CD4-positive, alpha-beta T cell treated with Interleukin-12 subunit alpha and Interleukin-12 subunit beta, for 1 hour (primary cell): ENCODE results near the gene CAPN3.

Source experiments
- DNase-seq: peaks from one replicate; pipeline ENCODE4 v3.0.0-alpha.2; 2020

Gene CAPN3

DNA sequence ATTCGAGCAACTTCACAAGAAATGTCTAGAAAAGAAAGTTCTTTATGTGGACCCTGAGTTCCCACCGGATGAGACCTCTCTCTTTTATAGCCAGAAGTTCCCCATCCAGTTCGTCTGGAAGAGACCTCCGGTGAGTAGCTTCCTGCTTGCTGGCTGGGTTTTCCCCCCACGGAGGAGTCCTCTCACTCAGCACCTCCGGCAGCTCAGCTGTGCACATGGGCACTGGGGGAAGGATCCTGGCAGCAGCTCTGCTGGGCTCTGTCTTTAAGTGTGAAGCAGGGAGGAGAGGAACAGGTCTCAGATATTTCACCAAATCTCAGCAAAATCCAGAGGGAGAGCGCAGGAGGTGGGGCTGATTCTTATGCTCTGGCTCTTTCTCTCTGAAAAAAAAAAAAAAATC is 684 bp downstream of the CAPN3 start:
- DNase-seq = no peak

DNA sequence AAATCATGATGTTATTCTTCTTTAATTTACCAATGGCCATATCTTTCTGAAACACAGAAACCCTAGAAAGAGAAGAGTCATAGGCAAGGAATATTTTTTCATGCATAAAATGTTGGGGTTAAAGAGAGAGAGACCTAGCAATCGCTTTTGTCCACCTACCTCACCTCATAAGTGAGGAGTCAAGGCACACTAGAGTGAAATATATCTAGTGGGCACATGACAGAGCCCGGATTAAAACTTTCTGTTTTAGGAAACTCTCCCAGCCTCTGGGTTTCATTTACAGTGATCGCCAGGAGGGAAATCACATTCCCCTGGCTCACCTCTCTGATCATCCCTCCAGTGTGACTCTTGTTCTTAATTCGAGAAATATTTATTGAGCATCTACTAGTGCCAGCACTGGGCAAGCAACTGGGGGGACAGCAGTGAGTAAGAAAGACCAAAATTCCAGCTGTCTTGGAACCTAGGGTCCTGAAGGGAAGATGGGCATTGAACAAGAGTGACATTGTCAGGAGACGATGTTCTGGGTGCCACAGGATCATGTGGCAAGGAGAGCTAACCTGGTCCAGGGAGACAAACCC is 1.3 kb downstream of the CAPN3 start:
- DNase-seq = no peak

DNA sequence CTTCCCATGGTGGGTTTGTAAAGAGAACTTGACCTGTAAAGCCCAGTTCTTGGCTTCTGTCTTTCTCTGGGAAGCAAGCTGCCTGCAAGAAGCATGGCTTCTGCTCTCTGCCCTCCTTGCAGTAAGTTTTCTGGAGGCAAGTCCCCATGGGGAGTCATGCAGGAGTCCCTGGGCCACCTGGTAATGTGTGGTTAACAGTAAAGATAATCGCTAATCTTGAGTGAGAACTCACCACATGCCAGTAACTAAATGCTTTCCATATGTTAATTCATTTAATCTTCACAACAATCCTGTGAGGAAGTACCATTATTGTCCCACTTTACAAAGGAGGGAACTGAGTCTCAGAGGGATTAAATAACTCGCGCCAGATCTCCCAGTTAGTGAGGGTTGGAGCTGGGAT is 4.2 kb downstream of the CAPN3 start:
- no peak for DNase-seq

DNA sequence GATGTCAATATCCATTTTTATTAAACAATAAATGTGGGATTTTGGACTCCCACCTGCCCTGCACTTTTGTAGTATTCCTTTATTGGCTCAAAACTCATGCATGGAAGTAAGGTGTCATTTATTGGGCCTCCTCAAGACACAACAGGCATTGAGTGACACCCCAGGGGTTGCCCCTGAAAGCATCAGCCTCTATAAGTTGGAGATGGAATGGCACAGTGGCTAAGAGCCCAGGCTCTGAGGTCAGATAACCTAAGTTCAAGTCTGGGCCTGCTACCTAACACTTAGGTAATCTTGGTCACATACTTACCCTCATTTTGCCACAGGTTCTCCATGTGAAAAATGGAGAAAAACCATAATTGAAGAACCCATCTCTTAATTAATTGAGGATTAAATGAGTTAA is 4.6 kb downstream of the CAPN3 start:
- DNase-seq = no peak

DNA sequence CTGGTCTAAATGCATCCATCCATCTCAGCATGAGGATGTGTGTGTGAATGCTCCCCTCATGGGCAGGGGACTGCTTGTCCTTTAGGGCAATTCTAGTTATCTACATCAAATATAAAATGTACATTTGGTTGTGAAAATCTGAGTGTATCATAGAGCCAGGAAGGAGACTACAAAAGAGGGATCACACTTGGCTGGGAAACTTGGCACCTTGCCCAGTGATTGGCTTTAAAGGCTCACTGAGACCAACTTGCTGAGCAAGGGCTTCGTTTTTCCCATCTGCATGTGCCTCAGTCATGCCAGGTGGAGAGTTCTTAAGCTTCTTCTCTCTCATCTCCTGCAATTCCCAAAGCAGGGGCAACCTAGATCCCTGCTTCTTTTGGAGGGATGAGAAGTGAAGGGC is 5.2 kb downstream of the CAPN3 start:
- DNase-seq = no peak

DNA sequence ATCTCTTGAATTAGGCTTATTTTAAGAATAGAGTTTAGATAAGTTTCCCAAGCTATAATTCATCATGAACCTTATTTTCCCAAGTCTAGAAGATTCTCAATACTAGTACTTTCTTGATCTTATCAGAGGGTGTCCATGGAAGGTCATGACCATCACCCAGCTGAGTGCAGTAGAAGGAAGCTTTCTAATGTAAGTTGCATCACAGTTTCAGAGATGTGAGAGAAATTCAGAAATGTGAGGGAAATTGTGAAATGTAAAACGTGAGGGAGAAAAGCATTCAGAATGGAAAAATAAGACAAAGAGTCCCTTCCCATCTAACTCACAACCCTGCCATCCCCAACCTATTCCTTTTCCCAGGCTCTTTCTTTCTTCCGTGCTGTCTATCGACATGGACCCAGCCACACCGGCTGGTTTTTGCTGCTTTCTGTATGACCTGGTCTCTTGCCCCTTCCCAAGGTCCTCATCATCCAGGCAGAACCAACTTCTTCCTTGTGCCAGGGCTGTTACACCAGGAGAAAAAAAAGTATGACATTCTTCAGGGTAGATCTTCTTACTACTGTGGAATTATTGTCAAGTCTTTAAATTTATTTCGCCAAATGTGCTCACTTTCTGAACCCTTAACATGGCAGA is 6.7 kb downstream of the CAPN3 start:
- no peak for DNase-seq

DNA sequence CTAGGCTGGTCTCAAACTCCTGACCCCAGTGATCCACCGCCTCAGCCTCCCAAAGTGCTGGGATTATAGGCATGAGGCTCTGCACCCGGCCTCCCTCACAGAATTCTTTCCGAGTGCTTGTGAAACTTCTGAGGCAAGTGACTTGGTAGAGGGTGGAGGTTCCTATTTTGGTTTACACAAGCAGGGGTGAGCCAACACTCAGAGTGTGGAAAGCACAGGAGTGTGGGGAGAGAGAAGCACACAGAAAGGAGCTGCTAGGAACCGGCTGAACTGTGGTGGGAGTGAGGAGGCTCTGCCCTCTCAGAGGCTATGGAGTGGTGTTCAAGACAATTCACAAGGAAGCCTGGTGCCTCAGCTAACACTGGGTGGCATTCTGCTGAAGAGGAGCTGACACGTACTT is 7.7 kb downstream of the CAPN3 start:
- peak; percentile 2 for DNase-seq

DNA sequence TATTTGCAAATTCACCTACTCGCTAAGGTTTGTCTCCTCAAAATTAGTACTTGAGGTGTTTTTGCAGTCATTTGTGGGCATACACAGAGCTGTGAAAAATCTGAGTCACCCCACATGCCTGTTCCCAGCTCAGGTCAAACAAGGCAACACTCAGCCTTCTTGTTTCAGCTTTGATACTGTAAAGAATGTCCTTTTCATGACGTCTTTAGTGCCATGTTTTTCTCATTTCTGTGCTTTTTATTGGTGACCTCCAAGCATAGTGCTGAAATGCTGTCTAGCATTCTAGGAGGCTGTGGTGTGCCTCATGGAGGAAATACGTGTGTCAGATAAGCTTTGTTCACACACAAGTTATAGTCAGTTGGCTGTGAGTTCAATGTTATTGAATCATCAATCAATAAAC is 8.8 kb downstream of the CAPN3 start:
- DNase-seq = no peak

DNA sequence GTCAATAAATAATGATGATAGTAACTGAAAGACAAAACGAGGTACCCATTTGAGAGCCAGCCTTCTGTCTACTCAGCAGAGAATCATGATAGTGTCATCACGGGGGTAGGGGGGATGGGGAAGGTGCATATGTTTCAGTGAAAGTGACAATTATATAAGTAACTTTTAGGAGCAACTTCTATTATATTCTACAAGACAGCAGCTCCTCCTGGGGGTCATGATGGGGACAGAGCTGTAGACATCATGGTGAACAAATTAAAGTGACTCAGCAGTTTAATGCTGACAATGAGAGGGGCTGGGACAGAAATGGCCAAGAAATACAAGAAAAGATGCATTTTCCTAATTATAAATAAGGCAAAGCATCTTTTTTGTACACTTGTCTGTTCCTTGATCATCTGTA is 11.8 kb downstream of the CAPN3 start:
- no peak for DNase-seq

DNA sequence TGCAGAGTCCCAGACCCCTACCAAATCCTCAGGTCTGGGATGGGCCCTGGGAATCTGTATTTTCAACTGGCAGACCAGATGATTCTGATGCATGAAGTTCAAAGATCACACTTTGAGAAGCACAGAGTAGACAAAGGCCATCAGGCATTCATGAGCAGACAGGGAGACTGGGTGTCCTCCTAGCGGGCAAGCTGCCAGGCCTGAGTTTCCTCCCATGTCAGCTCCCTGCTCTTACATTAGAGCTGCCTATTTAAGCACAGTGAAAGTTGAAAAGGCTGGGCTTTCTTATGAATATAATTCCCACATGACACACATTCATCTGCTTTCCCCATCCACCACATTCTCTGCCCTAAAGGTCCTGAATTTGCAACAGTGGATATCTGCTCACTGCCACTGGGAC is 14.0 kb downstream of the CAPN3 start:
- DNase-seq = no peak

DNA sequence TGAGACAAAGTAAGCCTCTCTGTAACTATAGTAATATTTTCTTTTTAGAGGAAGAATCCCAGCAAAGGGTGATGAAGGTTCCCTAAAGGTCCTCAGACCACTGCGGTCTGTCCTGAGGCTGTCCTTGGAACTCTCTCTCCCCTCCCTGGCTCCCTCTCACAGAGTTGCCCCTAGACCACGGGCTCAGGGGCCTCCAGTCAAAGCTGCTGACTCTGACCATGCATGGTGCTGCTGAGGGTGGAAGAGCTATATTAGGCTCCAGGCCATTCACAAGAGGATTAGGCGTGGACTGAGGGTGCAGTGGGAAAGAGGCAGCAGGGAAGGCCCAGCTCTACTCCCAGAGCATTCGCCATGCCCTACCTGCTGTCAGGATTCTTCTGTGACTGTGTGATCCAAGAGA is 14.6 kb downstream of the CAPN3 start:
- DNase-seq = no peak

DNA sequence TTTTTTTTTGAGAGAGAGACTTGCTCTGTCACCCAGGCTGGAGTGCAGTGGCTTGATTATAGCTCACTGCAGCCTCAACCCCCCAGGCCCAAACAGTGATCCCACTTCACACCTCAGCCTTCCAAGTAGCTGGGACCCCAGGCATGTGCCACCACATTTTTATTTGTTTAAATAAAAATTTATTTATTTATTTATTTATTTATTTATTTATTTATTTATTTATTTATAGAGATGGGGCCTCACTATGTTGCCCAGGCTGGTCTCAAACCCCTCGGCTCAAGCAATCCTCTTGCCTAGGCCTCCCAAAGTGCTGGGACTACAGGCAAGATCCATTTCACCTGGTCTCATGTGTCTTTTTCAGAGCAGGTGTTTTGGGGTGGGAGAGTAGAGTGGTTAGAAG is 15.5 kb downstream of the CAPN3 start:
- no peak for DNase-seq

DNA sequence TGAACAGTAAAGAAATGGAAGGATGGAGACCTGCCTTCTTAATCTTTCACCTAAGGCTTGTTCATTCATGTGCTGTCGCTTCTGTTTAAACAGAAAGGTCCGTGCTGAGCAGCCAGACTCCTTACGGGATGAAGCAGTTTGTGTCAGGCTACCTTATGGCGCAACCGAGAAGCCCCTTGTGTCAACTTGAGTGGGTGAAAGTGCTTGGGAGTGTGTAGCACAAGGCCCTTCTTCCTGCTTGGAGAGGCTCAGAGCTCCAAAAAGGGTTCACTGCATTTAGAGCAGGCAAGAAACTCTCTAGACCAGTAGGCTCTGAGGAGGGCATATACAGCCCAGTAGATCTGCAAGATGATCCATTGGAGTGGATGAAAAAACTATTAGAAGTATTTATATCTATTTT is 16.0 kb downstream of the CAPN3 start:
- no peak for DNase-seq

DNA sequence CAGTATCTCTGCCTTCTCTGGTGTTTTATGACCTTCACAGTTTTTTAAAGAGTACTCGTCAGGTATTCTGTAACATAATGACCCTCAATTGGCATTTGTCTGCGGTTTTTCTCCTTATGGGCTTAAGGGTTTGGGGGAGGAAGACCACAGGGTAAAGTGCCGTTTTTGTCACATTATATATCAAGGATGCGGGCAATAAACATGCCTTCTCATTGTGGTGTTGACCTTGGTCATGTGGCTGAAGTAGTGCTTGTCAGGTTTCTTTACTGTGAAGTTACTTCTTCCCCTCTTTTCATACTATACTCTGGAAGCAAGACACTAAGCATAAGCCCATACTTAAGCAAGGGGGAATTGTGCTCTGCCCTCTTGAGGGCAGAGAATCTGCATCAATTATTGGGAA is 16.6 kb downstream of the CAPN3 start:
- no peak for DNase-seq

DNA sequence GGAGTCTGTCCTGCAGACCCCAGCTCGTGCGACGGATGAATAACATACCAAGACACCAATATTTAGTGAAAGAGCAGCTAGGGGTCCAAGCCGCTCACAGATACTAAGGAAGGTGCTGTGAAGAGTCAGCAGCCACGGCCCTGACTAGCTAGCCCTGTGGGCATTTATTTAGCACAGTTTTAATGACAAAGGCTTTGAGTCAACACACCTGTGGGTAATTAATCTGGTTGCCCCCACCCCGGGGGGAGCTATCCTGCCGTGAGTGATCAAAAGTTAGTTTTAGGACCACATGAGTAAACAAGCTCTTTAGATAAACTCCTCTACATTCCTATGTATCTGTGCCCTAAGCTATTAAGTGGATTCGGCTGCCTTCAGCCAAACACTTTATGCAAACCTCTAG is 18.7 kb downstream of the CAPN3 start:
- DNase-seq = no peak

DNA sequence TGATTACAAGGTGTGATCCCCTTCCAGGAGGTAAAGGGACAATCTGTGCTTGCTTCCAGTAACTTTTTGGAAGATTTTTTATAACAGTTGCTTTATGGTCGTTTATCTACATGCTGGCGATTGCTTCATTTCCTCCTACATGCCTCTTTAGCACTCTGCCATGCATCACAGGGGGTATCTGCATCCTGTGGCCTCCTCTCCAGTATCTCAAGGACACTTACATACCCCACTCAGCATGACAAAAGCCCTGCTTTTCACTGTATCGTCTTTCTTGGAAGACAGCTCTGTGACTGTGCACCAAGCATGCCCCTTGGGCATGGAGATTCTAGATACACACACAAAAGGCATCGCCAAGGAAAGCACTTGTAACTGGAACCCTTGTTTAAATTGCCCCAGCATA is 25.3 kb downstream of the CAPN3 start:
- no peak for DNase-seq

DNA sequence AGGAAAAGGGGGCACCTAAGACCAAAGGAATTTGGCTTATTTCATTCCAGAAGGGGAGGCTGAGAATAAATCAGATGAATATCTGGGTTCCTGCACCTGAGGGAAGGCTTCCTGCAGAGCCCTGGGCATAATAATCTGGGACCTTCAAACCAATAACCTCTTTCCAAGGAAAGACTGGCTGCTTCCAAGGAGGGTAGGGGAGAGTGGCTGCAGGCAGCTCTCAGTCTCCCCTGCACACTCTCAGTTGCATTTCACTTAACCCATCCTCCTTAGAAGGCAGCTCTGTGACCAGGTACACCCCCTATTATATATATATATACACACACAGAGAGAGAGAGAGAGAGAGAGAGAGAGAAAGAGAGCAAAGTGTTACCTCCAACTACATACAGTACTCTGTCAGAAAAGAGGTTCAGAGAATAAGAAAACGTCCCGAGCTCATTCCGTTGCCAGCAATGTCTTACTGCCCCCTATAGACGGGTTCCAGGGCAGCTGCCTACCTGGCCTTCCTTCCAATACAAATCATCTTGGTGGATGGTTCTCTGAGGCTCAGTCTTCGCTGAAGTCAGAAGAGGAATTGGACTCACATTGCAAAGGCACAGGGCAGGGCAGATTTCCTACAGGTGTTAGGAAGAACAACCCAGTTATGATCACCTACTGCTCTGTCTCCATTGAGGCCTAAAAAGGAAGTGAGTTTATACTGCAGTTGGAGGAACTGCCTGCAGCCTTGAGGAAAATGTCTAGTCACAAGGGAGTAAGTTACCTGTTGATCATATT is 26.1 kb downstream of the CAPN3 start:
- DNase-seq = no peak

DNA sequence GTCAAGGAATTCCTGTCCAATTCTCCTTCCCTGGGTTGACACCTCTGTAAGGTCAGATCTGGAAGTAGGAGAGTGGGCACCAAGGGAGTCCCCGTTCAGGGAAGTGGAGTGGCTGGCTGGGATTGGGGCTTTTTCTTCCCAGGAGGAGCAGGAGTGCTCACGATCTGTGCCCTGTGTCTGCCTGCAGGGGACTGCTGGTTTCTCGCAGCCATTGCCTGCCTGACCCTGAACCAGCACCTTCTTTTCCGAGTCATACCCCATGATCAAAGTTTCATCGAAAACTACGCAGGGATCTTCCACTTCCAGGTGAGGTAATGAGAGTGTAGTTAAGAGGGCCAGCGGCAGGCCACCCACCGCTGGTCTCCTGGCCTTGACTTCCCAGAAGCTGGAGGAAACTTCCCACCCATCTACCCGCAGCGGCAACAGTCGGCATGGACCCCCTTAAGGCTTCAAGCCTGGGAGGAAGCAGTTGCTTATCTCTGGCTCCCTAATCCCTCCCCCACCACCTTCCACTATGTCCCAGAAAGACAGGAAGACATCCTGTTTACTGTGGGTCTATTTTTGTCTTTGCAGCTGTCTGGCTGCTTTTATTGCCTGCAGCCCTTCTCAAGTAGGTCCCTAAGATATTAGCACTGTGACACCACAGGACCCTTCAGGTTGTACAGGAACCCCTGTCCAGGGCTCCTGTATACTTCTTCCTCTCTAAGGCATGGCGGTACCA is 26.8 kb downstream of the CAPN3 start:
- no peak for DNase-seq

DNA sequence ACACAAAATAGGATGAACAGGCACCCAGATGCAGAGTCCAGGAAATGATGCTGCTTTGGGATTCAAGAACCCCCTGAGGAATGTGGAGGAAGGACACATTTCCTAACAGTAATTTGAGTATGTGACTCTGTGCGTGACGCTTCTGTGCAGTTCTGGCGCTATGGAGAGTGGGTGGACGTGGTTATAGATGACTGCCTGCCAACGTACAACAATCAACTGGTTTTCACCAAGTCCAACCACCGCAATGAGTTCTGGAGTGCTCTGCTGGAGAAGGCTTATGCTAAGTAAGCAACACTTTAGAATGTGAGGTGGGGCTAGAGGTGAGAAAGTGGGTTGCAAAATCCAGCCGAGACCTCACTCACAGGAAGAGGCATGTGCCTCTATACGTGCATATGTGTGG is 28.3 kb downstream of the CAPN3 start:
- no peak for DNase-seq

DNA sequence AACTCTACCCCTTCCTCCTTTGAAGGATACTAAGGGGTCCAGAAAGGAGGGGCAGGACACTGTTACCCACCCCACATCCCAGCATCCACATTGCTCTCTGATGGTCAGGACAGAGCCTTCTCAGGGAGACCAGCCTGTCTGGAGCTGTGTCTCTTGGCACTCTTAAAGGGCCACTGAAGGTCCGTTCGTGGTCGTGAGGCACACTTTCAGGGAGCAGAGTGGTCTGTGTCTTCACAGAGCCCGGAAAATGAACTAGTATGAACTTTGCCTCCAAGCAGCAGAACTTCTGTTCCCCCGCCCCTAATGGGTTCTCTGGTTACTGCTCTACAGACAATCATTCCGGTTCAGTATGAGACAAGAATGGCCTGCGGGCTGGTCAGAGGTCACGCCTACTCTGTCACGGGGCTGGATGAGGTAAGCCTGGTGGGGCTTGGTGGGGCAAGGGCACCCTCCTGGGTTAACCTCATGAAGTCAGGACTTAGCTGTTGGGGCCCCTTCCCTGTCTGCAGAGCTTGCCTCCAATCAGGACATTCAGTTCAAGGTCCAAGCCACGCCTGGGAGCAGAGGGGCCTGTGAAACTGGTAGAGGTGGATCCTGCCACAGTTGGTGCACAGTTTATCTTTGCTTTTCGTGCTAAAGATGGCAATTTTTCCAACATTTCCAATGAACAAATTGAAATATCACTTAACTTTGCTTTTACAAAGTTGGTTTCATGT is 33.2 kb downstream of the CAPN3 start:
- no peak for DNase-seq

DNA sequence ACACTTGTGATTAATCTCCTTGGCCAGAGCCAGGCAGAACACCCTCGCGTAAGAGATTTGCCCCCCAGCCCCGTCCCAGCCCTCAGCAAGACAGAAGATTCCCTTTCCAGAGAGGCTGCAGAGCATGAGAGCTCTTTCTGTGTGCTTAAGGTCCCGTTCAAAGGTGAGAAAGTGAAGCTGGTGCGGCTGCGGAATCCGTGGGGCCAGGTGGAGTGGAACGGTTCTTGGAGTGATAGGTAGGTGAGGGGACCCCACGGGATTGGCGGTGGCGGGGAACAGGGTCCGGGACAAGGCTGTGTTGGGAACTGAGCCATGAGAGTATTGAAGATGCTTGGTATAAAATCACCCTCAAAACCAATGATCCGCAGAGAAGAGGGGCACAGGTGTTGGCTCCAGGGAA is 34.8 kb downstream of the CAPN3 start:
- no peak for DNase-seq

DNA sequence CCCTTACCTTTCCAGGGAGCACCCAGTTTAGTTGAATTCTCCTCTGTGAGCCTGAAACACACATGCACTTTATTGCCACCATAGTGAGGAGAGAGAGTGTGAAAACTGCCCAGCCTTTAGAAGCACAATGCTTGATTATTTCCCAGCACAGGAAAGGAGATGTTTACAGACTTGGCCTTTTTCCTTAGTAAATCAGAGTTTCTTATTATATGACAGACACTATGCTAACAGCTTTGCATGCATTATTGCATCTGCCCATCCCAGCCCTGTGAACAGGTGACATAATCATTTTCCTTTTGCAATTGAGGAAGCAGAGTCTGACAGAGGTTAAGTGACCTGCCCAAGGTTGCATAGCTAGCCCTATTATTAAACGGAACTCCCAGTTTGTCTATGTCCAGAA is 36.5 kb downstream of the CAPN3 start:
- DNase-seq = no peak
